Ectodermal cell (in vitro differentiated cells): Measurements from ENCODE around the gene KDM2A.
A peak's percentile ranks its signal among the peaks of the same experiment; 100 is the strongest.

ENCODE experiments used
- H3K27ac ChIP-seq: 2 replicates; pipeline ENCODE4 v1.7.0; 2013; ENCODE audit warnings: mild to moderate bottlenecking, low read depth, low read length; ENCODE audit not compliant: insufficient read depth, poor library complexity, severe bottlenecking
- H3K27me3 ChIP-seq: 2 replicates; pipeline ENCODE4 v1.7.0; 2013; ENCODE audit warnings: mild to moderate bottlenecking, low read length; ENCODE audit not compliant: insufficient read depth, control insufficient read depth, poor library complexity, severe bottlenecking
- H3K36me3 ChIP-seq: one replicate; pipeline ENCODE4 v1.7.0; 2013; ENCODE audit warnings: low read length; ENCODE audit not compliant: control insufficient read depth, insufficient read depth
- H3K4me1 ChIP-seq: one replicate; pipeline ENCODE4 v1.7.0; 2013; ENCODE audit warnings: low read length; ENCODE audit not compliant: control insufficient read depth, insufficient read depth
- H3K4me3 ChIP-seq: 2 replicates; pipeline ENCODE4 v1.7.0; 2013; ENCODE audit warnings: low read depth, low read length, control low read depth; ENCODE audit not compliant: insufficient read depth
- H3K9me3 ChIP-seq: 2 replicates; pipeline ENCODE4 v1.7.0; 2013; ENCODE audit warnings: mild to moderate bottlenecking, low read length, moderate library complexity; ENCODE audit not compliant: control insufficient read depth
- WGBS, 2 experiments: methylation state at CpG; one replicate each; pipeline ENCODE4 v1.1.7; 2013; ENCODE audit warnings: missing lambda C conversion rate in 2 of 2; 5-methylcytosine and 5-hydroxymethylcytosine counted together

Gene KDM2A

GRCh38 chr11:67271541-67272284 lies 152.7 kb downstream of the KDM2A start:
- WGBS, 2 experiments, result 85 to 86% methylated on average over 19 of the region's 19 CpGs
- Histone ChIP-seq H3K27me3 (no peaks in the 10 kb centered on the region), H3K4me3 (no peak overlapping the region), H3K9me3 (no peaks in the 10 kb centered on the region), H3K27ac (no peak overlapping the region), H3K4me1 (peaks cover 44% of the 10 kb centered on the region), H3K36me3 (no peaks in the 10 kb centered on the region)

GRCh38 chr11:67272327-67273259 lies 153.5 kb downstream of the KDM2A start:
- WGBS, 2 experiments, result 94% methylated on average over 23 of the region's 23 CpGs
- no peaks in the 10 kb centered on the region for H3K27me3 ChIP-seq
- no peak overlapping the region for H3K4me3 ChIP-seq
- H3K9me3 ChIP-seq, result no peaks in the 10 kb centered on the region
- H3K4me1 ChIP-seq, result peaks cover 50% of the 10 kb centered on the region
- H3K27ac ChIP-seq, result no peak overlapping the region
- no peaks in the 10 kb centered on the region for H3K36me3 ChIP-seq

DNA sequence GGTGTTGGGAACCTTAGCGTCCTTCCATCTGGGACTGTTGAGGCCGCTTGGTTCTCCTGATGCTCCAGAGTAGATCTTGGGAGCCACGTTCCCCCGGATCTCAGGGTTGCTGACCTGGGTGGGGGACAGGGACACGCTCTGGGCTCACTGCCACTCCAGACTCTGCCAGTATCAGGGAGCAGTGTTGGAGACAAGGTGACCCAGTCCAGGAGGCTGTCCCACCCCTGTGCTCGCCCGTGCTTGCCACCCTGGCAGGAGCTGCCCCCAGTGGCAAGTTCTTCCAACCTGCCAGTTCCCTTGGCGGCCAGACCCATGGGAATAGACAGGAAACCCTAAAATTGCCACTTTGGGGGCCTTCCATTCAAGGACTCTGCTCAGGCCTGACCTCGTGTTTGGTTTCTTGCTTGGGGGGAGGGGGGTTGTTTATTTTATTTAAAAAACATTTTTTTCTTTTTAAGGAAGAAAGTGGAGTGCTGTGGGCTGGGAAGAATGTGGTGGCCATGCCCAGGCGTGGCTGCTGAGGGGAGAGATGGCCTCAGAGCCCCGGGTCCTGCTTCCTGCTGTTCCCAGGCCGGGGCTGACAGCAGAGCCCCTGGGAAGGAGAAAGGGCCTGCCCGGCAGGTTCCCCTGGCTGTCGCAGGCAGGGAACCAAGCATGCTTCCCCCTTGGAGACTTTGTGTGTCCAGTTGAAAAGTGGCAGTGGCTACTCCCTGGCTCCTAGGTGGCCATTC lies 154.4 kb downstream of the KDM2A start:
- Histone ChIP-seq H3K4me3 (no peak overlapping the region), H3K4me1 (peaks cover 47% of the 10 kb centered on the region), H3K27me3 (no peaks in the 10 kb centered on the region), H3K9me3 (no peaks in the 10 kb centered on the region), H3K27ac (no peak overlapping the region), H3K36me3 (no peaks in the 10 kb centered on the region)
- 84% methylated on average over 14 of the region's 14 CpGs for WGBS, 2 experiments

- H3K4me1 ChIP-seq, result peaks cover 32% of the 10 kb centered on the region
- H3K27me3 ChIP-seq, result no peaks in the 10 kb centered on the region
- H3K9me3 ChIP-seq, result no peaks in the 10 kb centered on the region
- H3K4me3 ChIP-seq, result no peak overlapping the region
- WGBS, 2 experiments, result 92 to 93% methylated on average over 35 of the region's 35 CpGs
- peaks cover 1% of the 10 kb centered on the region for H3K36me3 ChIP-seq
- no peak overlapping the region for H3K27ac ChIP-seq
Observed at GRCh38 chr11:67274768-67275605, 155.9 kb downstream of the KDM2A start.

DNA sequence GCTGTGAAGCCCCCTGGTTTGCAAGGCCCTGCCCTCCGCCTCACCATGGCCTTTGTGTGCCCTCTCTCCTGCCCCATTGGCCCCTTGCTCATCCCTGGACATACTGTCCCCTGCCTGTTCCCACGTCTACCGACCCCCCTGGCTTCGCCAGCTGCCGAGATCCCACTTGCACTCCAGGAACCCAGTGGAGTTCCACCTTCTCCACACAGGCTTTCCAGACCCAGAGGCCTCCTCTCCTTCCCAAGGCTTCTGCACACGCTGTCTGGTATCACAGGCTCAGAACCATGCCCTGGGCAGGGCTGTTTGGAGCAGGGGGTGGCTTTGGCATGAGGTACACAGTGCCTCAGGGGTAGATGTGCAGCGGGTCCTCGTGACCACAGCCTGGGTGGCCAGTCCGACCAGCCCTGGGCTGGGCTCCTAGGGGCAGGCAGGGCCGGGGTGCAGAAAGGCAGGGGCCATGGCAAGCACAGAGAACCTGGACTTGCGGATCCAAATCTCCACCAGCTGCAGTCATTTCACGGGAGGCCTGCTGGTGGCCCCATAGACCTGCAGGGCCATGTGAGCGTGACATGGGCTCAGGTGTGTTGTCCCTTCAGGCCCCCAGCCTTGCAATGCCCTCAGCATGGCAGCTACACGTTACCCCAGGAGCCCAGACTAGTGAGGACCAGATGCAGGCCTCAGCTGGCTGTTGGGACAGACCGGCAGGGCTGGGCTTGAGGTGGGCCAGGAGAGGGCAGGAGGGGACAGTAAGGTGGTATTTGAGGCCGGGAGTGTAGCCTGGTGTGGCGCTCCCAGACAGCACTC lies 156.7 kb downstream of the KDM2A start:
- H3K36me3 ChIP-seq, result peaks cover 9% of the 10 kb centered on the region
- H3K27ac ChIP-seq, result no peak overlapping the region
- peaks cover 26% of the 10 kb centered on the region for H3K4me1 ChIP-seq
- no peaks in the 10 kb centered on the region for H3K27me3 ChIP-seq
- 93 to 94% methylated on average over 17 of the region's 17 CpGs for WGBS, 2 experiments
- no peaks in the 10 kb centered on the region for H3K9me3 ChIP-seq
- H3K4me3 ChIP-seq, result no peak overlapping the region

DNA sequence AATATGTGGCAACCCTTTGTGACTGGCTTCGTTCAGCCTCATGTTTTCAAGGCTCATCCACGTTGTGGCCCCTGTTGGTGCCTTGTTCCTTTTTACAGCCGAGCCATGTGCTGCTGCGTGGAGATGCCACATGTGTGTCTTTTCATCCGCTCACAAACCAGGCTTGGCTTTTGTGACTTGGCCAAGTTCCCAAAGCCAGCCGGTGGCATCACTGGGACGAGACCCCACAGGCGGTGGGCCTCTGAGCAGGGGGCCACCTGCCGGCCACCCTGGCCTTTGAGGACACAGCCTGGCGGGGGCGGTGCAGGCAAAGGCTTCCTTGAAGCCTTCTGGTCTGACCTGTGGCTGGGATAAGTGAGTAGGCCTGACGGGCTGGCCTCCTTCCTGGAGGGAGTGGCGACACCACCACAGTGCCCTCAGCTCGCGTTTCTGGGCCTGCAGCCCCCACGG lies 157.7 kb downstream of the KDM2A start:
- H3K27me3 ChIP-seq, result no peaks in the 10 kb centered on the region
- no peaks in the 10 kb centered on the region for H3K9me3 ChIP-seq
- H3K36me3 ChIP-seq, result peaks cover 19% of the 10 kb centered on the region
- peaks cover 16% of the 10 kb centered on the region for H3K4me1 ChIP-seq
- peak overlapping the region; percentile 10 for H3K4me3 ChIP-seq
- 76% methylated on average over 16 of the region's 16 CpGs for WGBS, 2 experiments
- H3K27ac ChIP-seq, result peak overlapping the region; percentile 69

- H3K27ac ChIP-seq, result peak overlapping the region; percentile 69
- WGBS, 2 experiments, result 46 to 47% methylated on average over 24 of the region's 24 CpGs
- peaks cover 22% of the 10 kb centered on the region for H3K36me3 ChIP-seq
- no peaks in the 10 kb centered on the region for H3K9me3 ChIP-seq
- no peaks in the 10 kb centered on the region for H3K27me3 ChIP-seq
- H3K4me3 ChIP-seq, result peak overlapping the region; percentile 10
- H3K4me1 ChIP-seq, result peaks cover 16% of the 10 kb centered on the region
Observed at GRCh38 chr11:67277231-67277961, 158.3 kb downstream of the KDM2A start.

- Histone ChIP-seq H3K4me1 (peaks cover 16% of the 10 kb centered on the region), H3K27ac (no peak overlapping the region), H3K27me3 (no peaks in the 10 kb centered on the region), H3K36me3 (peaks cover 32% of the 10 kb centered on the region), H3K4me3 (no peak overlapping the region), H3K9me3 (no peaks in the 10 kb centered on the region)
- 94 to 95% methylated on average over 14 of the region's 14 CpGs for WGBS, 2 experiments
Observed at GRCh38 chr11:67278135-67278938, 159.3 kb downstream of the KDM2A start.
